ENCODE data around the gene EAPP.
"Not testable (repeated sequence)": the region's sequence is repeated elsewhere in the genome, so short reads cannot be mapped to it uniquely, and the experiment has no call there.

Gene EAPP

DNA sequence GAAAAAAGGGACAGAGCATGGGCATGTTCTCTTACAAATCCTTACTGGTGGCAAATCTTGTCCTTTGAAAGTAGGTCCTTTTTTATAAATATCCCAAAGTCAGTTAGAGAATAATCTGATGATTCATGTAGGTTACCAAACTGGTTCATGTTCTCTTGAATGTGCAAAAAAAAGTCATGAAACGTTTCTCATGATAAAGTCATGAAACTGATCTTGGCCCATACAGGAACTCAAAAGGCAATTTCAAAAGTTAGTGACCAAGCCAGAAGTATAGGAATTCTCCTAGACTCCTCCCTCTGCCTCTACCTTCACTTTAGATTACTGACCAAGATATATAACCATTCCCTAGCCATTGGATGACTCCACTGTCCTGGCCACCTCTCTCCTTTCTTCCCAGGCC lies 50.2 kb downstream of the EAPP start:
- FAIRE-seq (no peak), DNase-seq (ENCODE audit: insufficient read length, low spot score) (no peak)

DNA sequence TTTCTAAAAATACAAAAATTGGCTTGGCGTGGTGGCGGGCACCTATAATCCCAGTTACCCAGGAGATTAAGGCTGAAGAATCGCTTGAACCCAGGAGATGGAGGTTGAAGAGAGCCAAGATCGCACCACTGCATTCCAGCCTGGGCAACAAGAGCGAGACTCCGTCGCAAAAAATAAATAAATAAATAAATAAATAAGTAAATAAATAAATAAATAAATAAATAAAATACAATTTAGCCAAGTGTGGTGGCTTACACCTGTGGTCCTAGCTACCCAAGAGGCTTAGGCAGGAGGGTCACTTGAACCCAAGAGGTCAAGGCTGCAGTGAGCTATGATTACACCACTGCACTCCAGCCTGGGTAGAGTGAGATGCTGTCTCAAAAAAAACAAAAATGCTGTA lies 51.0 kb downstream of the EAPP start:
- FAIRE-seq = no peak

DNA sequence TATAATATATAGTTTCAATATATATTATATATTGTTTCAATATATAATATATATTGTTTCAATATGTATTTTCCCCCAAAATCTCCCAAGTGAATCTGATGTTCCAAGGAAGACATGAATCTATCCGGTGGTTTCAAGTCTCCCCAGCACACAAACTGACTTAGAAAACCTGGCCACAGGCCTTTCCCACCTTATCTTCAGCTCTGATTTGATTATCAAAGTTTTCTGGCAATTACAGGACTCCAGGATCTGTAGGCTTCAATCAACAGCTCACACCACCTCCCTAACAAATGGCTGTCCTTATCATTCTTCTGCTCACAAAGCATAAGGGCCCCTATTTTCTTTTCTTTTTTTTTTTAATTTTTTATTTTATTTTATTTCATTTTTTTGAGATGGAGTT lies 54.8 kb downstream of the EAPP start:
- FAIRE-seq = no peak
- DNase-seq (ENCODE audit: insufficient read length, low spot score) = no peak

More for the DNA sequence above, 51.0 kb downstream of the EAPP start:
- DNase-seq (ENCODE audit: insufficient read length, low spot score) = no peak

DNA sequence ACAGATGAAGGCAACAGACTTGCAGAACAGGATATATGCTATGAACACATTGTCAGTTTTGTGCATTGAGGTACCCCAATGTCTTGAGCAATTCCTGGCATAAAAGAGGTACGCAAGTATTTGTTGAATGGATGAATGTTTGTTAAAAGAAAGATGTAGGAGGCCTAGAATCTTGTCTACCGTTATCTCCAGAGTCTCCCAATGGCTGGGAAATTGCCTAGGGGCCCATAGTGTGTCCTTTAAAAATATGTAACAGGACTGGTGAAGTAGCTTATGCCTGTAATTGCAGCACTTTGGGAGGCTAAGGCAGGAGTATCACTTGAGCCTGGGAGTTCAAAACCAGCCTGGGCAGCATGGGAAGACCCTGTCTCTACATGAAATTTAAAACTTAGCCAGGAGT lies 57.0 kb downstream of the EAPP start:
- FAIRE-seq (no peak), DNase-seq (ENCODE audit: insufficient read length, low spot score) (no peak)

DNA sequence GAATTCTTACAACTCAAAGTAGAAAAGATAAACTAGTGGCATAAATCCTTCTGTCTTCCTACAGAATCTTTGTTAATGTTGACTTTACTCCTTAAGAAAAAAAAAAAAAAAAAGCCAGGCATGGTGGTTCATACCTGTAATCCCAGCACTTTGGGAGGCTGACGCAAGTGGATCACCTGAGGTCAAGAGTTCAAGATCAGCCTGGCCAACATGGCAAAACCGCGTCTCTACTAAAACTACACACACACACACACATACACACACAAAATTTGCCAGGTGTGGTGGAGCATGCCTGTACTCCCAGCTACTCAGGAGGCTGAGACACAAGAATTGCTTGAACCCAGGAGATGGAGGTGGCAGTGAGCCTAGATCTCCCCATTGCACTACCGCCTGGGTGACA lies 59.8 kb downstream of the EAPP start:
- FAIRE-seq (no peak), DNase-seq (ENCODE audit: insufficient read length, low spot score) (no peak)

DNA sequence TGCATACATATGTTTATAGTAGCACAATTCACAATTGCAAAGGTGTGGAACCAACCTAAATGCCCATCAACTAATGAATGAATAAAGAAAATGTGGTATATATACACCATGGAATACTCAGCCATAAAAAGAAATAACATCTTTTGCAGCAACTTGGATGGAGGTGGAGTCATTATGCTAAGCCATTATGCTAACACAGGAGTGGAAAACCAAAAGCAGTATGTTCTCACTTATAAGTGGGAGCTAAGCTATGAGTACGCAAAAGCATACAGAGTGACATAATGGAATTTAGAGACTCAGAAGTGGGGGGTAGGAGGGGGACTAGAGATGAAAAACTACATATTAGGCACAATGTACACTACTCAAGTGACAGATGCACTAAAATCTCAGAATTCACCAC lies 61.2 kb downstream of the EAPP start:
- DNase-seq (ENCODE audit: insufficient read length, low spot score) = no peak
- FAIRE-seq = no peak

DNA sequence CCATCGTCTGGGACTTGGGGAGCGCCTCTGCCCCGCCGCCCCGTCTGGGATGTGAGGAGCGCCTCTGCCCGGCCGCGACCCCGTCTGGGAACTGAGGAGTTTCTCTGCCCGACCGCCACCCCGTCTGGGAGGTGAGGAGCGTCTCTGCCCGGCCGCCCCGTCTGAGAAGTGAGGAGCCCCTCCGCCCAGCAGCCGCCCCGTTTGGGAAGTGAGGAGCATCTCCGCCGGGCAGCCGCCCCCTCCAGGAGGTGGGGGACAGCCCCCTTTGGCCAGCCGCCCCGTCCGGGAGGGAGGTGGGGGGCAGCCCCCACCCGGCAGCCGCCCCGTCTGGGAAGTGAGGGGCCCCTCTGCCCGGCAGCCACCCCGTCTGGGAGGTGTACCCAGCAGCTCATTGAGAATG lies 63.5 kb downstream of the EAPP start:
- DNase-seq (ENCODE audit: insufficient read length, low spot score); FAIRE-seq: not testable (repeated sequence)

DNA sequence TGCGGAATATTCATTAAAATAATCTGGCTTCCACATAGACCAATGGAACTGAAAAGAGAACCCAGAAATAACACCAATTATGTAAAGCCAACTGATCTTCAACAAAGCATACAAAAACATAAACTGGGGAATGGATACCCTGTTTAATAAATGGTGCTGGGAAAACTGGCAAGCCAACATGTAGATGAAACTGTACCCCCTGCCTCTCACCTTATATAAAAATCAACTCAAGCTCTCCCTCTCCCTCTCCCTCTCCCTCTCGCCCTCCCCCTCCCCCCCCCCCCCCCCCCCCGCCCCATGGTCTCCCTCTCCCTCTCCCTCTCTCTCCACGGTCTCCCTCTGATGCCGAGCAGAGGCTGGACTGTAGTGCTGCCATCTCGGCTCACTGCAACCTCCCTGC lies 64.3 kb downstream of the EAPP start:
- no peak for FAIRE-seq
- no peak for DNase-seq (ENCODE audit: insufficient read length, low spot score)

DNA sequence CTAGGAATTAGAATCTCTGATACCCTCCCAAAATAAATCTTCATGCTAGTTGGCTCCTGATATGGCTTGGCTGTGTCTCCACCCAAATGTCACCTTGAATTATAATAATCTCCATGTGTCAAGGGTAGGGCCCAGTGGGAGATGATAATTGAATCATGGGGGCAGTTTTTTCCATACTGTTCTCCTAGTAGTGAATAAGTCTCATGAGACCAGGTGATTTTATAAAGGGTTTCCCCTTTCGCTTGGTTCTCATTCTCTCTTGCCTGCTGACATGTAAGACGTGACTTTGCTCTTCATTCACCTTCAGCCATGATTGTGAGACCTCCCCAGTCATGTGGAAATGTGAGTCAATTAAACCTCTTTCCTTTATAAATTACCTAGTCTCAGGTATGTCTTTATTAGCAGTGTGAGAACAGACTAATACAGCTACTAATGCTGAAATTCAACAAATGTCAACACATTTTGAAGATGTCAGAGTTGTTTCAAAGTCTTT lies 65.3 kb downstream of the EAPP start:
- DNase-seq (ENCODE audit: insufficient read length, low spot score) (no peak), FAIRE-seq (no peak)

DNA sequence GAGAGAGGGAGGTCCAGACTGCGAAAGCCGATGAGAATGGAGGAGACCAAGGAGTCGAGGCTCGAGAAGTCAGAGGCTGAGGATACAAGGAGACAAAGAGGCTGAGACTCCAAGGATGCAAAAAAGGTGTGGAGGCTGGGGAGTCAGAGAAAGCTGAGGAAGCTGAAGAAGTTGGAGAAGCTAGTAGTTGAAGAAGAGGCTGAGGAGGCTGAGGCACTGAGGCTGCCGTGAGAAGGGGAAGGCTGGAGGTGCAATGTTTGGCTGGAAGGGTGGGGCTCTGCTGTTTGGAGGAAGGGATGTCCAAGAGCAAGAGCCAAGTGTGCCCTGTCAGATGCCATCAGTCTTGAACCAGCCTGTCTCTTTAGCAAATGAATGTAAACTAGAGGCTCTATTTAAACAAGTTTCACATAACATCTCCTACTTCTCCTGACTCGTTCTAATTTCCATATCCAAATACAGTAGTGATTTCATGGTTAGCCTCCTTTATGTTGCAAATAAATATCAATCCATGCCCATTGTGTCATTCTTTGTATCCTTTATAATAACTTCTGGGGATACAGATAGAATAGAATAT lies 66.7 kb downstream of the EAPP start:
- DNase-seq (ENCODE audit: insufficient read length, low spot score) (no peak), FAIRE-seq (no peak)

DNA sequence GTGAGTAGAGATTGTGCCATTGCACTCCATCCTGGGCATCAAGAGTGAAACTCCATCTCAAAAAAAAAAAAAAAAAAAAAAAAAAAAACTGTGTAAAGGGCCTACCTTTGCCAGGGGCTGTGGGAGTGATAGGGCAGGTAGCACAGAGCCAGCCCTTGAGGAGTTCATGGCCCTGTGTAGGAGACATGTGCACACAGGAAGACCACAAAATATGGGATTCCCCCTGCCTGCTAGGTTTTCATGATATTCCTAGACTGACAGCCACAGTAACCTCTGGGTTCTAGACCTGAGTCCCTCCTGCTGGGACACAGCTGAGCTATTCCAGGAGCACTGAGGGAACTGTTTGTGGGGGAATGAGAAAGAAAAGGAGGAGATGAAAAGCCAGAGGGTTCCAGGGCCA lies 69.2 kb downstream of the EAPP start:
- no peak for FAIRE-seq
- no peak for DNase-seq (ENCODE audit: insufficient read length, low spot score)

DNA sequence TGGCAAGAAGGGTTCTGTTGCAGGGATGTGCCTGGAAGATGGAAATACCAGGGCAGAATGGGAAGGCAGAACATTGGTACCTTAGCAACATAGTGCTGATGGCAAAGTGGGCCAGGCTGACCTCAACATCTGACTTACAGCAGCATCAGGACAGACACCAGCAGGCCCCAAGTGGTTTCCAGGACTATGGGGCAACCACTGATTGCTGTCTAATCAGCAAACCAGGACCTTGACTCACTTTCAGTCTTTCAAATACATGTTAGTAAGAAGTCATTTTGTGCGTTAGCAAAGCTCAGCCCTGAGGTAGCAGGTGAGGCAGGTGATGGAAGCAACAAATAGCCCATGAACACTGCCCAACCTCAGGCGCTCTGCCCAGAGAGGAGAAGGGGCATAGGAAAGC lies 72.8 kb downstream of the EAPP start:
- DNase-seq (ENCODE audit: insufficient read length, low spot score) = no peak
- no peak for FAIRE-seq

All from HTR-8/SVneo (cell line).